ENCODE data around the gene CSRNP3.

The CSRNP3 gene

GRCh38 chr2:165471349-165471950 lies 2.0 kb downstream of the CSRNP3 start:
- DNase-seq (ENCODE audit: insufficient read length) (no peak), FAIRE-seq (no peak)

GRCh38 chr2:165472922-165473321 lies 3.4 kb downstream of the CSRNP3 start:
- no peak for DNase-seq (ENCODE audit: insufficient read length)

More at GRCh38 chr2:165471349-165471950, 2.0 kb downstream of the CSRNP3 start:
- no peak for TF ChIP-seq TAF1 (IDR thresholded peaks at IDR 0.05; ENCODE audit: borderline replicate concordance, low read depth, low read length)
- no peak for TF ChIP-seq POLR2A (IDR thresholded peaks at IDR 0.05; ENCODE audit: low read depth, low read length)
- TF ChIP-seq POLR2AphosphoS5 (IDR thresholded peaks at IDR 0.05; ENCODE audit: low read depth, low read length), result no peak

GRCh38 chr2:165474619-165475276 lies 5.2 kb downstream of the CSRNP3 start:
- DNase-seq (ENCODE audit: insufficient read length) (no peak), FAIRE-seq (no peak)
- no peak for TF ChIP-seq POLR2A (IDR thresholded peaks at IDR 0.05; ENCODE audit: low read depth, low read length)
- no peak for TF ChIP-seq POLR2AphosphoS5 (IDR thresholded peaks at IDR 0.05; ENCODE audit: low read depth, low read length)

More at GRCh38 chr2:165472922-165473321, 3.4 kb downstream of the CSRNP3 start:
- no peak for FAIRE-seq
- TF ChIP-seq POLR2AphosphoS5 (IDR thresholded peaks at IDR 0.05; ENCODE audit: low read depth, low read length) (no peak), TAF1 (IDR thresholded peaks at IDR 0.05; ENCODE audit: borderline replicate concordance, low read depth, low read length) (no peak), POLR2A (IDR thresholded peaks at IDR 0.05; ENCODE audit: low read depth, low read length) (no peak)

- TF ChIP-seq POLR2A (IDR thresholded peaks at IDR 0.05; ENCODE audit: low read depth, low read length) (no peak), POLR2AphosphoS5 (IDR thresholded peaks at IDR 0.05; ENCODE audit: low read depth, low read length) (no peak), TAF1 (IDR thresholded peaks at IDR 0.05; ENCODE audit: borderline replicate concordance, low read depth, low read length) (no peak)
- FAIRE-seq (no peak), DNase-seq (ENCODE audit: insufficient read length) (no peak)
These were observed 5.9 kb downstream of the CSRNP3 start for GRCh38 chr2:165475277-165476004.

- DNase-seq (ENCODE audit: insufficient read length), result no peak
- TF ChIP-seq POLR2AphosphoS5 (IDR thresholded peaks at IDR 0.05; ENCODE audit: low read depth, low read length) (no peak), TAF1 (IDR thresholded peaks at IDR 0.05; ENCODE audit: borderline replicate concordance, low read depth, low read length) (no peak), POLR2A (IDR thresholded peaks at IDR 0.05; ENCODE audit: low read depth, low read length) (no peak)
- FAIRE-seq, result no peak
These were observed 10.4 kb downstream of the CSRNP3 start for GRCh38 chr2:165479856-165480255.

GRCh38 chr2:165494573-165494972 lies 25.1 kb downstream of the CSRNP3 start:
- TF ChIP-seq POLR2AphosphoS5 (IDR thresholded peaks at IDR 0.05; ENCODE audit: low read depth, low read length) (no peak), POLR2A (IDR thresholded peaks at IDR 0.05; ENCODE audit: low read depth, low read length) (no peak), TAF1 (IDR thresholded peaks at IDR 0.05; ENCODE audit: borderline replicate concordance, low read depth, low read length) (no peak)
- no peak for DNase-seq (ENCODE audit: insufficient read length)
- FAIRE-seq, result no peak

GRCh38 chr2:165497659-165498317 lies 28.3 kb downstream of the CSRNP3 start:
- no peak for FAIRE-seq
- no peak for DNase-seq (ENCODE audit: insufficient read length)
- TF ChIP-seq POLR2A (IDR thresholded peaks at IDR 0.05; ENCODE audit: low read depth, low read length), result no peak

GRCh38 chr2:165499131-165499530 lies 29.6 kb downstream of the CSRNP3 start:
- TF ChIP-seq TAF1 (IDR thresholded peaks at IDR 0.05; ENCODE audit: borderline replicate concordance, low read depth, low read length) (no peak), POLR2AphosphoS5 (IDR thresholded peaks at IDR 0.05; ENCODE audit: low read depth, low read length) (no peak), POLR2A (IDR thresholded peaks at IDR 0.05; ENCODE audit: low read depth, low read length) (no peak)
- DNase-seq (ENCODE audit: insufficient read length), result no peak
- FAIRE-seq, result no peak

GRCh38 chr2:165500001-165500400 lies 30.5 kb downstream of the CSRNP3 start:
- TF ChIP-seq POLR2AphosphoS5 (IDR thresholded peaks at IDR 0.05; ENCODE audit: low read depth, low read length) (no peak), TAF1 (IDR thresholded peaks at IDR 0.05; ENCODE audit: borderline replicate concordance, low read depth, low read length) (no peak), POLR2A (IDR thresholded peaks at IDR 0.05; ENCODE audit: low read depth, low read length) (no peak)
- DNase-seq (ENCODE audit: insufficient read length) (no peak), FAIRE-seq (no peak)

- FAIRE-seq, result no peak
- TF ChIP-seq POLR2A (IDR thresholded peaks at IDR 0.05; ENCODE audit: low read depth, low read length), result no peak
- no peak for TF ChIP-seq TAF1 (IDR thresholded peaks at IDR 0.05; ENCODE audit: borderline replicate concordance, low read depth, low read length)
- TF ChIP-seq POLR2AphosphoS5 (IDR thresholded peaks at IDR 0.05; ENCODE audit: low read depth, low read length), result no peak
These were observed 31.3 kb downstream of the CSRNP3 start for GRCh38 chr2:165500816-165501215.

GRCh38 chr2:165505514-165505913 lies 36.0 kb downstream of the CSRNP3 start:
- no peak for TF ChIP-seq POLR2A (IDR thresholded peaks at IDR 0.05; ENCODE audit: low read depth, low read length)
- TF ChIP-seq TAF1 (IDR thresholded peaks at IDR 0.05; ENCODE audit: borderline replicate concordance, low read depth, low read length), result no peak
- TF ChIP-seq POLR2AphosphoS5 (IDR thresholded peaks at IDR 0.05; ENCODE audit: low read depth, low read length), result no peak
- no peak for FAIRE-seq
- DNase-seq (ENCODE audit: insufficient read length), result no peak

More at GRCh38 chr2:165500816-165501215, 31.3 kb downstream of the CSRNP3 start:
- no peak for DNase-seq (ENCODE audit: insufficient read length)
